HG03066 (cell line): Measurements from ENCODE around the gene SMPDL3B.
"Not testable (repeated sequence)": the region's sequence is repeated elsewhere in the genome, so short reads cannot be mapped to it uniquely, and the experiment has no call there.

Experiments
- ATAC-seq: cut with Tn5 transposase; IDR thresholded peaks from one replicate; pipeline ENCODE4 v1.9.1; 2021; ENCODE audit warnings: low read depth; ENCODE audit not compliant: unreplicated experiment

The SMPDL3B gene

DNA sequence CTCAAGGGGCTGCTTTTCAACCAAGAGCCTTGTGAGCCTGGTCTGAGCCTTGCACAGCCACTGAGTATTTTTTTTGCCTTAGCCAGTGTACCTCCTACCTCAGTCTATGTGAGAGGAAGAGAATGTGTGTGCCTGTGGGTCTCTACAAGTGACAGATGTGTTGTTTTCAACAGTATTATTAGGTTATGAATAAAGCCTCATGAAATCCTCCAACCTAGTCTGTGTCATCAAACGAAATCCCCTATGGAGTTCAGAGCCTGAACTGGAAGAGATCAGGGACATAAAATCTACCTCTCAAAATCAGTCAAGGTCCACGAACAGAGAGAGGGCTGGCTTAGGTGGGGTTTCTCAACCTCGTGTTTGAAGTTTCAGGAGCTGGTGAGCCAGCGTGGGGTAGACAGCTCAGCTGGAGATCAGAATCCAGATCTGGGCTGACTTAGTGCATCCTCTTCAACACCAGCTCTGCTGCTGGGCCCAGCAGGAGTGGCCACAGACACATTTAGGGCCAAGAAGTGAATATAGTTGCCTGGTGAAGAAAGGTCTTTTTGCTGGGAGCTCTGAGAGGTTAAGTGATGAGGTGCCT is 33.2 kb downstream of the SMPDL3B start:
- no peak for ATAC-seq

DNA sequence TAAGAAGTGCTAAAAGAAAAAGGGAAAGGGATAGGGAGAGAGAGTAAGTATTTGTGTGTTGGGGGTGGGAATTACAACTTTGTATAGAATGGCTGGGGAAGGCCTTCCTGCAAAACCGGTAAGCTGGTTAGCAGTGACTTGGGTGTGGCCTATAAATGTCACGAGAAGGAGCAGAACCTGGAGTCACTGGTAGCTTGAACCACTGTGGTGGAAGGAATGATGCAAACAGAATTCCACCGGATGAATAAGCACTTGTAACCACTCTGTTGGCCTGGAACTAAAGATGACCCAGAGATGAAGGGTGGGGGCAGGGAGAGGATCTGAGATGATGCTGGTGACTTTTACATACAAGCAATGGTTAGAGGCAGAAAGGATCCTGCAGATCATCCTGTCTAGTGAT is 33.9 kb downstream of the SMPDL3B start:
- ATAC-seq: no peak

DNA sequence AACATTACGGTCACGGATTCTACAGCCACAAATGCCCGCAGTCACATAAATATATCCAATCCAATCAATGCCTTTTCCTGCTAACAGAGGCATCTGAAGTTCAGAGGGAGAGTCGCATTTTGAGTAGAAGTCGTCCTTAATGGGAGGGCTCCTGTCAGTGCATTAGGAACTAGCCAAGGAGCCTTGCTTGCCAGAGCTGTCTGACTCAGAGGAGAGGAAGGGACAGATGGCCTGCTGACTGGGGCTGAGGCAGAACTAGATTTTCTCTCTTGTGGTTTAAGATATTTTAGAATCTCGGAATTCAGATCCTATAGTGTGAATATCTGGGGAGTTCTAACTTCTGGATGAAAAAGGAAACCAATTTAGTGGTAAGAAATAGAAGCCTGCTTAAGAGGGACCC is 35.6 kb downstream of the SMPDL3B start:
- ATAC-seq: no peak

DNA sequence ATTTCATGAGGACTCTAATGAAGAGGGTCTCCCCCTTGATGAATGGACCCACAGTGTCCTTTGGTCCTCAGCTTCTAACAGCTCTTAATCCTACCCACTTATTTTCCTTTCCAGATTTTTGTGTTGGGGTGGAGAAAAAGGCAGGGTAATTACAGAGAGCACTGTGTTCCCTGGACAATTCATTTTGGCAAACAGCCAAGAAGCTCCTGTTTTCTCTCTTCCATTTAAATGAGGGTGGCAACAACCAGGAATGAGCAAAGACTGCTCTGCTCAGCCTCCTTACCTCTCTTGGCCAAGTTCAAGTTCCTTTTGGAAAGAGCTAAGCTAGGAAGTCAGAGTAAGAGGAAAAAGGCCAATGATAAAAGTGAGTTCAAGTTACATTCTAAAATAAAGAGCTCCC is 36.9 kb downstream of the SMPDL3B start:
- ATAC-seq: no peak

DNA sequence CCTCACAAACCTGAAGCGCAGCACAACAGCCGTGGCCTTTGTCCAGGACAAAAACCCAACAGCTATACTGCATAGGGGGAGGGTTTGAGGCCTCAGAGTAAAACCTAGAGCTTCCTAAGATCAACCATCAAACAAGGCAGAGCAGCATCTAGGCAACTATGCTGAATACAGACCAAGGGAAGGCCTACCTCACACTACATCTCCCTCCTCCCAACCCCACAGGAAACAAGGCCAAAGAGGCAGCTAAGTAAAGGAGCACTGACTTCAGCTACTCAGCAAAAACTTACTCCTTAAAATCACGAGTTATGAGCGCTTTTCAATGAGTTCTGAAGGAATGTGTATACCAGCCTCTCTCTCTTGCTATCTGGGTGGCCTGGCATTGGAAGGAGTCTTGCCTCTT is 37.3 kb downstream of the SMPDL3B start:
- no peak for ATAC-seq

DNA sequence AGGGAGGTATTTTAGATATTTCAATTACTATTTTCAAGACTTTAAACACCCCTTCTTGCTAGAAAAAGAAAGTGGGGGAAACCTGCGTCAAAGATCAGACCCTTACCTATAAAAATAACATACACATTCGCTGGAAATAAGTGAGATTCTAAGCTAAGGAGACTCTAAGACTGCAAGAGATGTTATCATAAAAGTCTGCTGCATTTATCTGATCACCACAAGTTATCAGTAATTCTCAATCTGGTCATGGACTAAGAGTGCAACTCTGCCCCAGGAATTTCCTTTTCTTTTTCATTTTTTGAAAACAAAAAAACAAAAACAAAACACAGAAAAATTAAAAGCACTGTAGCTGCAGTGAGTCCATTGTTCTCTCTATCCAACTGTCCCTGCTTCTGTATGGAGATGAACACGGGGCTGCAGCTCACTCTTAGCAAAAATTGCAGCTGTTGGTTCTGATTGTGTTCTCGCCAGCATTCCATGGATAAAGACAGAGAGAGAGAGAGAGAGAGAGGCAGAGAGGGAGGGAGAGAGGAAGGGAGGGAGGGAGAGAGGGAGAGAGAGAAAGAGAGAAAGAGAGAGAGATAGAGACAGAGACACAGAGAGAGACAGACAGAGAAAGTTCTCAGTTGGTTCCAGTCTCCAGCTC is 39.1 kb downstream of the SMPDL3B start:
- no peak for ATAC-seq

DNA sequence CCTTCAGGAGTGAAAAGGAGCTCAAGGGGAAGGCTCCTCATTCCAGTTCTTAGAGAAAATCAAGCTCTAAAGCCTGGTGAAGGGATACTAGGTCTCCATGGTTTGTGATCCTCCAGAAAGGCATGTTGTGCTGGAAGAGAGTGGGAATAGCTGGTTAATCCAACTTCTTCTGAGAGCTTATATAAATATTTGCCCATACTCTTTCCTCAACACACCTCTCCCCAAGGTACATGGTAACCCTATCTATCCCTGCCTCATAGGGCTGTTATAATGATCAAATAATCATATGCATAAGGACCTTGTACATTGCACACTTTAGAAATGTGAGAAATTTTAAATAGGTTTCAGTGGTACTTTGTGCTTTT is 39.6 kb downstream of the SMPDL3B start:
- no peak for ATAC-seq

DNA sequence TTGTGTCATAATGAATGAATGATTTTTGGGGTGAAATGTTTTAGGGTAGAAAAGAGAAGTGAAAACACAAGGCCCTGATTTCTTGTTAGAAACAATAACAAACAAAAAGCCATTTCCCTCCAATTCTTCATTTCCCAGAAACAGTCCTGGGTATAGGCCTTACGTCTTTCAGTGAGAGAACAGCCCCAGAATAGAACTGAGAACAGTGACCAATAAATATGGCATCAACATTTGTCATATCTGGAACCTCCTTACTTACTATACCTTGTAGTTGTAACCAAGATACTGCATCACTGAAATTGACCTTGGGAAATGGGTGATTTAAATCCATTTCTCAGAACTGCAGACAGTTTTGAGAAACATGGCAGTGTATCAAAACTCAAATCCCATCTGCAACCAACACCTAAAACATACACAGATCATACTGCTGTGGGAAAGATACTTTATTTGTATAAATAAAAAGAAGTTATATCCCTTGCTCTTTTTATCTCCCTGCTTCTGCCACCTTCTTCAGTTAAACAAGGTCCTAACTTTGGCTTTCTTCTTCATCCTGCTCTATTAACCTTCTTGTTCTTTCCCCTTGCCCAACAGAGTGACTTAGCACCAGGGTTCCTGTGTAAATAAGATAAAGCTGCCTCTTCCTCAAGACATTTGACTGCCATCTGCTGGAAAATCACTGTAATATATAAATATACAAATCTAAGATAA is 44.5 kb downstream of the SMPDL3B start:
- ATAC-seq: no peak

DNA sequence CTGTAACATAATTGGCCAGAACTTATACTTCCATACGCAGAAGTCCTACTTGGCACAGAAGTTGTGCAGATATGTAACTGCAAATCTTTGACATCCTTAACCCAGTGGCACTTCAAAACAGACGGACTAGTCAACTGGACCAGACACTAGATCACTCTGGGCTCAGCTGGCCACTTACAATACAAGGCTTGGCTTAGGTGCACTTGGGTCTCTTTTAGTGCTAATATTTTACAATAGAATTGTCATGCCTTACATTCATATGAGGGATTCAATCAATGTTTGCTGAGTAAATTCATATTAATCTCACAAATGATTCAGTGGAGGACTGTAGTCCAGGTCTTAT is 45.0 kb downstream of the SMPDL3B start:
- ATAC-seq: no peak

DNA sequence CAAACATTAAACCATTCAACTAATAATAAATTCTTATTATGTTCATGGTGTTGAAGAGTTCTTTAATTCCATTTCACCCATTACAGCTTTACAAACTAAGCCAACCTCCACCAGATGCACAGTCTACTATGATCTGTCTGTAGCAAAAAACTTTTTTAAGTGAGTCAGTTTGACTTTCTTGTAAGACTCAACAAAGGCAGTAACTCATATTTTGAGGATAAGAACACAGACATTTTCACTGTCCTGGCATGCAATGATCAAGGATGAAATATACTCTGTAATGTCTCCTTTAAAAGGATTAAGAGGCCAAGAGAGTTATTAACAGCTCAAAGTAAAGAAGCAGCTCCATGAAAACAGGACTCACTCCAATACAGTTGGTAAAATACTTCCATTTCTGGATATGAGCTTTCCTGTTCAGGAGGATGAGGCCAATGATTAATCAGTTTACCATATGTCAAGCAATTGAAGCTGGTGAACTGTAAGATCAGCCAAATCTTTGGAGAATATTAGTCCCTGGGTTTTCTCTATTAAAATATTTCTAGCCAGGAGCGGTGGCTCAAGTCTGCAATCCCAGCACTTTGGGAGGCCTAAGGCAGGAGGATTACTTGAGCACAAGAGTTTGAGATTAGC is 45.5 kb downstream of the SMPDL3B start:
- ATAC-seq: no peak

DNA sequence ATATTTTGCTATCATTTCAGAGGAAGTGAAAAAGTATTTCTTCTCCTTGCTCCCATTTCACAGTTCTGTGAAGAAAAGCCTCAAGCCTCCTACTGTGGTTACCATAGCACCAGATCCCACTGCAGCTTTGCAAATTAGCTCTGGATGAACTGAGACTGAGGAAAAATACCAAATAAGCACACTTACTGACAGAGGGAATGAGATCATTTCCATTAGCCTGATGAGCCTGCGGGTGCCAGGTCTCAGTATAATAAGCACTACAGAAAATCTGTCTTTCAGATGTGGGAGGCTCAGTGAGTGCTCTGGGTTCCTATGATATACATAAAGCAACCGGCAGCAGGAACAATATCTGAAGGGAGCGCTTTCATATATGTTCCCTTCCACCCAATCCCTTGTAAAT is 46.3 kb downstream of the SMPDL3B start:
- no peak for ATAC-seq

DNA sequence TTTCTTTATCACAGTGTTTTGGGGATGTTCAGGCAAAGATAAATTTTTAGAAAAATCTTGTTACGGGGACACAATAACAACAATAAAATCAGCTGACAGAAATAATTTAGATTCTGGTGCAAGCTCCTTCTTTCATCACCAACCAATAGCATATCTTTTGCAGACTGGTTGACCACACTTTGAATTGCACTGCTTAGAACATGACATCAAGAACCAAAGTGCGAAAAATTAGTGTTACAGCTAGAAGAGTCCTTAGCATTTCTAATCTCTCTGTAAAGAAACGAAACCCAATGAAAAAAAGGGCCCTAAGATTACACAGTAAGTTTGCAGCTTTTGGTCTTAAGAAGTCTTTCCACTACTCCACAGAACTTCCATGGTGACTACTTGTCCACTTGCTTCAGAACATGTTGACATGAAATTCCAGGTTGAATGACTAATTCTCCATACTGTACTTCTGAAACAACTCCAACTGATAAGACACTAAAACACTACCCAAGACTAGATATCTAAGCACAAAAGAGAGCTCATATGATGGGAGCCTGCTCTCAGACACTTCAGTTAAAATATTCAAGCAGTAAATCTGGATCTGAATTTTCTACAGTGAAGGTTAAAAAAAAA is 56.2 kb downstream of the SMPDL3B start:
- no peak for ATAC-seq

DNA sequence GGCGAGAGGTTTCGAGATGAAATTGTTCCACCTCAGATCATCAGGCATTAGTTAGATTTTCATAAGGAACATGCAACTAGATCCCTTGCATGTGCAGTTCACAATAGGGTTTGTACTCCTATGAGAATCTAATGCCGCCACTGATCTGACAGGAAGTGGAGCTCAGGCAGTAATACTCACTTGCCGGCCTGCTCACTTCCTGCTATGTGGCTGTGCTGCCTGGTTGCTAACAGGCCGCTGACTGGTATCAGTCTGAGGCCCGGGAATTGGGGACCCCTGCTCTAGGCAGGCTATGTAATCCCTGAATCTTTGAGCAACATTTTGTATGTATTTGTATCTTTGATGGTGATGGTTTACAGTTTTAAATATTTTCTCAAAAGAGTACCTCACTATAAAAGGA is 57.5 kb downstream of the SMPDL3B start:
- ATAC-seq: no peak

DNA sequence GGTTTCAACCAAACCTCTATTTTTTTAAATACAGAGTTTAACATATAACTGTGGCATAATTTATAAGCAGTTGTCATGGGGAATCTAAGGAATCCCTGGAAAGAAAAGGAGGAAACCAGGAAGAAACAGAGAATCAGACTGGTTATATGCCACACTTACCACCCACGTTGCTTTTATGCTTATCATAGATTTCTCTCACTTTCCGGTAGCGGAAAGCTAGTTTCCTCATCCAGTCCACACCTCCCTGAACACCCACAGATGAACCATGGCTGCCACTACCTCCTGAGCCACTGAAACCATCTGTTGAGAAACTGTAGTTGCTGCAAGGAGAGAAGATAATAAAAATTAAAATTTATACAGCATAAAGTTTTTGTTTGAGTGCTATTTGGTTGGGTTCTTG is 58.4 kb downstream of the SMPDL3B start:
- ATAC-seq: no peak

DNA sequence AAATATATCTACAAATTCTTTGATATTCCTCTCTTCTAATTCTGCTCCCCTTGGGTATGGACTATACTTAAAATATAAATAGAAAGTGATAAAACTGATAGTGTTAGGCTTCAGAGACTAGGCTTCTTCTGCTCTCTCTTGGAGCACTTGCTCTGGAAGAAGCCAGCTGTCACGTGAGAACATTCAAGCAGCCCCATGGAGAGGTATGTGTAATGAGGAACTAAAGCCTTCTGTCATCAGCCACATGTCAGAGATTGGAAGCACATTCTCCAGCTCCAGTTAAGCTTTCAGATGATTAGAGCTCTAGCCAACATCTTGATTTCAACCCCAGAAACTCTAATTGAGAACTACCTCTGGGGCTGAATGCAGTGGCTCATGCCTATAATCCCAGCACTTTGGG is 59.3 kb downstream of the SMPDL3B start:
- ATAC-seq: no peak

DNA sequence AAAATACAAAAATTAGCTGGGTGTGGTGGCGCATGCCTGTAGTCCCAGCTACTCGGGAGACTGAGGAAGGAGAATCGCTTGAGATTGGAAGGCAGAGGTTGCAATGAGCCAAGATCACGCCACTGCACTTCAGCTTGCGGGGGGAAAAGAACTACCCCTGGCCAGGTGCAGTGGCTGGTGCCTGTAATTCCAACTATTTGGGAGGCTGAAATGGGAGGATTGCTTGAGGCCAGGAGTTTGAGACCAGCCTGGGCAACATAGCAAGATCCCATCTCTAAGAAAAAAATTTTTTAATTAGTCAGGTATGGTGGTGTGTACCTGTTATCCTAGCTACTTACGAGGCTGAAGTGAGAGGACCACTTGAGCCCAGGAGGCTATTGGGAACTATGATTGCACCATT is 59.7 kb downstream of the SMPDL3B start:
- not testable (repeated sequence) for ATAC-seq

DNA sequence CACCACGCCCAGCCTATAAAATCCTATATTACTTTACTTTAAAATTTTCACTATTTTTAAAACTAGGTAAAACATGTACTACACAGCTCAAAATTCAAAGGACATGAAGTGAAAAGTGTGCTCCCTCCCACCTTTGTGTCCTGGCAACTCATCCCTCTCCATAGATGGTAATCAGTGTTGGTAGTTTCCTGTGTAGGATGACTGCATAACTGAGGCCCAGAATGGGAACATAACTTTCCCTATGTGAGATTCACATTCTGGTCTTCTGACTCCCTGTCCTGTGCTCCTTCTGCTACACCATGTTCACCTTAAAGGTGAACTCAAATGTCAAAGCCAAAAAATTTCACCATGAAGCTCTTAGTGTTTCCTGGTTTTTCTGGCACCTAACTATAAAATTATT is 64.3 kb downstream of the SMPDL3B start:
- no peak for ATAC-seq

DNA sequence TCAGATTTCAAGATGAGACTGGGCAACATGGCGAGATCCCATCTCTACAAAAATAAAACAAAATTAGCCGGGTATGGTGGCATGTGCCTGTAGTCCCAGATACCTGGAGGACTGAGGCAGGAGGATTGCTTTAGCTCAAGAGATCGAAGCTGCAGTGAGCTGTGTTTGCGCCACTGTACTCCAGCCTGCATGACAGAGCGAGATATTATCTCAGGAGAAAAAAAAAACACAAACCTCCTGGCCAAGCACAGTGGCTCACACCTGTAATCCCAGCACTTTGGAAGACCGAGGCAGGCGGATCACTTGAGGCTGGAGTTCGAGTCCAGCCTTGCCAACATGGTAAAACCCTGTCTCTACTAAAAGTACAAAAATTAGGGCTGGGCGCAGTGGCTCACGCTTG is 67.8 kb downstream of the SMPDL3B start:
- ATAC-seq: no peak

DNA sequence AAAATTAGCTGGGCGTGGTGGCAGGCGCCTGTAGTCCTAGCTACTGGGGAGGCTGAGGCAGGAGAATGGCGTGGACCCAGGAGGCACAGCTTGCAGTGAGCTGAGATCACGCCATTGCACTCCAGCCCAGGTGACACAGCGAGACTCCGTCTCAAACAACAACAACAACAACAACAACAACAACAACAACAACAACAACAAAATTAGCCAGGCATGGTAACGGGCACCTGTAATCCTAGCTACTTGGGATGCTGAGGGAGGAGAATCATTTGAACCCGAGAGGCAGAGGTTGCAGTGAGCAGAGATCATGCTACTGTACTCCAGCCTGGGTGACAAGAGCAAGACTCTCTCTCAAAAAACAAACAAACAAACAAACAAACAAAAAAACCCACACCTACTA is 68.3 kb downstream of the SMPDL3B start:
- ATAC-seq: not testable (repeated sequence)
